Kidney (tissue), 14 donors: Measurements from ENCODE around the gene SYNGR4. TPM values are rescaled to one million over a fixed set of nuclear protein-coding genes. Genes with fewer than 3 reads are reported as not detected.

Experiments used
- DNase-seq, 5 donors: peaks; one replicate each; pipeline ENCODE4 v3.0.0-alpha.2; 2013 to 2020
- FAIRE-seq: peaks from 2 replicates; lab custom pipeline; 2012; peaks lifted over from hg19 to GRCh38; lab: Jason Lieb, UNC
- H3K27ac ChIP-seq, 2 donors: one replicate each; pipeline ENCODE4 v1.7.0; 2013; ENCODE audit warnings: low read depth in 2 of 2, low read length in 2 of 2, inconsistent platforms in 1 of 2
- H3K27me3 ChIP-seq: one replicate; pipeline ENCODE4 v1.7.1; 2013; ENCODE audit warnings: low read length, inconsistent platforms; ENCODE audit not compliant: control insufficient read depth, insufficient read depth
- H3K36me3 ChIP-seq, 3 donors: one replicate each; pipeline versions ENCODE4 v1.7.0 to v1.7.1; 2013; ENCODE audit warnings: low read length in 3 of 3, control low read depth in 1 of 3, inconsistent platforms in 1 of 3; ENCODE audit not compliant: insufficient read depth in 3 of 3, control insufficient read depth in 2 of 3
- H3K4me1 ChIP-seq, 3 donors: one replicate each; pipeline versions ENCODE4 v1.7.0 to v1.7.1; 2013; ENCODE audit warnings: low read length in 3 of 3, inconsistent platforms in 1 of 3, low read depth in 1 of 3; ENCODE audit not compliant: control insufficient read depth in 2 of 3, insufficient read depth in 2 of 3
- H3K4me3 ChIP-seq, 3 donors: one replicate each; pipeline versions ENCODE4 v1.7.0 to v1.8.1; 2013; ENCODE audit warnings: low read length in 3 of 3, control low read depth in 1 of 3, inconsistent platforms in 1 of 3
- H3K9ac ChIP-seq, 3 donors: one replicate each; pipeline versions ENCODE4 v1.7.0 to v1.7.1; 2013; ENCODE audit warnings: low read length in 3 of 3, control low read depth in 1 of 3, inconsistent platforms in 1 of 3
- H3K9me3 ChIP-seq, 3 donors: one replicate each; pipeline versions ENCODE4 v1.7.0 to v1.7.1; 2013; ENCODE audit warnings: low read length in 3 of 3, control low read depth in 1 of 3, inconsistent platforms in 1 of 3; ENCODE audit not compliant: control insufficient read depth in 2 of 3, insufficient read depth in 1 of 3
- CTCF ChIP-seq: IDR thresholded peaks from 3 replicates; pipeline ENCODE4 v1.5.1; 2012; ENCODE audit warnings: mild to moderate bottlenecking, moderate library complexity, borderline replicate concordance; ENCODE audit not compliant: insufficient read depth; ENCODE audit errors: extremely low read depth
- intact Hi-C: fragments of 100-400 bp; cut with DNase I; formaldehyde crosslinking; loops from one replicate; pipeline ENCODE4 v1.11.1; 2022
- polyA plus RNA-seq: library from polyadenylated mRNA; stranded (reverse); fragments of 350-450 nt; fragmentation: Illumina TruSeq; extraction: RNeasy Lipid Tissue Mini Kit (QIAGEN cat#74804); gene quantifications from one replicate; pipeline ENCODE4 v1.2.3, GENCODE V29; 2014; ENCODE audit warnings: low read depth, low replicate concordance; ENCODE audit not compliant: insufficient read depth
- total RNA-seq: library from RNA; stranded (reverse); fragmentation: NEBNext Ultra II Directional; extraction: Animal tissue kit (Norgen Biotek cat#: 25700); gene quantifications from one replicate; pipeline ENCODE4 v1.2.1, GENCODE V29; 2021
- donor health status: control.
- donor health status: control.
- donor health status: control.
- donor health status: control.
- donor health status: control.
- donor health status: DM: yes; HTN: yes; CAD: no.
- donor health status: Normal renal cell carcinoma (clear cell type).

The SYNGR4 gene
- total and polyA plus RNA-seq, 2 donors from 2014 or later: not detected

- peak in 3 of 5 donors; percentile 52 to 83 (median 66) for DNase-seq
- no peak for TF ChIP-seq CTCF
- no peaks in the 10 kb centered on the region for H3K36me3 ChIP-seq
- H3K4me1 ChIP-seq: peaks cover 0 to 2% (median 0%) of the 10 kb centered on the region in 3 donors
- H3K9ac ChIP-seq: no peak overlapping the region
- H3K27ac ChIP-seq: no peak overlapping the region
- intact Hi-C loops: no loop called here
- FAIRE-seq: no peak
- H3K9me3 ChIP-seq: no peaks in the 10 kb centered on the region
- H3K4me3 ChIP-seq: peak overlapping the region in 2 of 3 donors; percentile 21 to 24
- H3K27me3 ChIP-seq: peaks cover 13% of the 10 kb centered on the region
Measured at GRCh38 chr19:48400018-48400742, 36.0 kb downstream of the SYNGR4 start.

- Histone ChIP-seq H3K27me3 (peaks cover 8% of the 10 kb centered on the region), H3K9ac (no peak overlapping the region), H3K27ac (no peak overlapping the region), H3K36me3 (no peaks in the 10 kb centered on the region), H3K4me3 (no peak overlapping the region), H3K9me3 (peaks cover 0 to 4% (median 0%) of the 10 kb centered on the region in 3 donors), H3K4me1 (peaks cover 0 to 2% (median 0%) of the 10 kb centered on the region in 3 donors)
- FAIRE-seq (no peak), DNase-seq (peak in 1 of 5 donors; percentile 6)
- intact Hi-C loops: no loop called here
- no peak for TF ChIP-seq CTCF
Measured at GRCh38 chr19:48401287-48401686, 37.1 kb downstream of the SYNGR4 start.

DNA sequence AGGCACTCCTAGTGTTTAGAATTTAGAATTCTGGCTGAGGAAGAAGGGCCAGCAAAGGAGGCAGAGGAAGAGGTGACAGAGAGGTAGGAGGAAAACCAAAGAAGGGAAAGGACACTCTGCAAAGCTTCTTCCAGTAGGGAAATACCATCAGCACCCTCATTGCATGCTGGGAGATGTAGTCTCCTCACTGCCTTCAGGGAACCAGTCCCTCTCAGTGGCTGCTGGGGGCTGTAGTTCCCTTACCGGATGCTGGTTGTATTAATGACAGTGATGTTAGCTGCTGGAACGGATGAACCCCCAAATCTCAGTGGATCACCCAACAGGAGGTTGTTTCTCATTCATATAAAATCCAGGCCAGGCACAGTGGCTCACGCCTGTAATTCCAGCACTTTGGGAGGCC, 39.4 kb downstream of the SYNGR4 start:
- Histone ChIP-seq H3K27me3 (no peaks in the 10 kb centered on the region), H3K9ac (no peak overlapping the region), H3K4me3 (no peak overlapping the region), H3K4me1 (peaks cover 0 to 2% (median 0%) of the 10 kb centered on the region in 3 donors), H3K9me3 (peaks cover 0 to 4% (median 0%) of the 10 kb centered on the region in 3 donors), H3K27ac (no peak overlapping the region), H3K36me3 (no peaks in the 10 kb centered on the region)
- FAIRE-seq (no peak), DNase-seq (peak; percentile 58 to 82 (median 68))
- no peak for TF ChIP-seq CTCF
- intact Hi-C loops: no loop called here
